ENCODE results near the gene DEF6. TPM values are rescaled to one million over a fixed set of nuclear protein-coding genes. Genes with fewer than 3 reads are reported as not detected.

The DEF6 gene
- total and polyA plus RNA-seq, 2 of the 13 experiments (the other 11 are each of a cell fraction or from before 2014, with no cell fraction given), result 5.2 to 10.0 TPM

GRCh38 chr6:35342258-35343091, 44.9 kb downstream of the DEF6 start, which contains the start of gene PPARD (continued):
- TF ChIP-seq SRSF1 (optimal IDR thresholded peaks at IDR 0.05; ENCODE audit: low read depth, low read length) (no peak), ZNF749 (CRISPR knock-in tag; IDR thresholded peaks at IDR 0.05; ENCODE audit: borderline replicate concordance) (peak; percentile 85; the same call in 1 of the 2 replicates), ELF3 (CRISPR knock-in tag; IDR thresholded peaks at IDR 0.05) (peak; percentile 63; the same call in 1 of the 2 replicates), SAP130 (CRISPR knock-in tag; IDR thresholded peaks at IDR 0.05; ENCODE audit: low read depth) (peak; percentile 91), KLF16 (CRISPR knock-in tag; IDR thresholded peaks at IDR 0.05) (peak in 1 of 2 experiments; percentile 86; a peak in 2 of 4 replicates), SKIL (CRISPR knock-in tag; IDR thresholded peaks at IDR 0.05; ENCODE audit: borderline replicate concordance) (peak; percentile 64), ARNT (IDR thresholded peaks at IDR 0.05) (no peak), ZNF772 (CRISPR knock-in tag; IDR thresholded peaks at IDR 0.05) (peak; percentile 84), FOXO4 (CRISPR knock-in tag; conservative IDR thresholded peaks at IDR 0.05) (no peak), BRF2 (CRISPR knock-in tag; IDR thresholded peaks at IDR 0.05) (0 out of 2 replicates have a peak, but pooled peaks have one; percentile 66), ZNF746 (CRISPR knock-in tag; IDR thresholded peaks at IDR 0.05) (no peak), CENPBD1 (CRISPR knock-in tag; IDR thresholded peaks at IDR 0.05; ENCODE audit: borderline replicate concordance, low read depth) (no peak), PCBP2 (optimal IDR thresholded peaks at IDR 0.05; ENCODE audit: low read depth, low read length, poor library complexity, severe bottlenecking) (no peak), ATM (IDR thresholded peaks at IDR 0.05; ENCODE audit: borderline replicate concordance) (no peak), DR1 (CRISPR knock-in tag; IDR thresholded peaks at IDR 0.05) (peak; percentile 30; the same call in 1 of the 2 replicates), ZNF773 (CRISPR knock-in tag; IDR thresholded peaks at IDR 0.05; ENCODE audit: borderline replicate concordance) (0 out of 2 replicates have a peak, but pooled peaks have one; percentile 10), HNRNPL (IDR thresholded peaks at IDR 0.05; ENCODE audit: low read depth, low read length) (no peak), SYNCRIP (IDR thresholded peaks at IDR 0.05; ENCODE audit: insufficient read depth, low read depth, low read length) (no peak)
- TF ChIP-seq, protein P1, sequence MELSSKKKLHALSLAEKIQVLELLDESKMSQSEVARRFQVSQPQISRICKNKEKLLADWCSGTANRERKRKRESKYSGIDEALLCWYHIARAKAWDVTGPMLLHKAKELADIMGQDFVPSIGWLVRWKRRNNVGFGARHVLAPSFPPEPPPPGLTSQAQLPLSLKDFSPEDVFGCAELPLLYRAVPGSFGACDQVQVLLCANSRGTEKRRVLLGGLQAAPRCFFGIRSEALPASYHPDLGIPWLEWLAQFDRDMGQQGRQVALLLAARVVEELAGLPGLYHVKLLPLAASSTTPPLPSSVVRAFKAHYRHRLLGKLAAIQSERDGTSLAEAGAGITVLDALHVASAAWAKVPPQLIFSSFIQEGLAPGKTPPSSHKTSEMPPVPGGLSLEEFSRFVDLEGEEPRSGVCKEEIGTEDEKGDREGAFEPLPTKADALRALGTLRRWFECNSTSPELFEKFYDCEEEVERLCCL (CRISPR knock-in tag; IDR thresholded peaks at IDR 0.05; ENCODE audit: borderline replicate concordance), result no peak
- TF ChIP-seq, protein P2, sequence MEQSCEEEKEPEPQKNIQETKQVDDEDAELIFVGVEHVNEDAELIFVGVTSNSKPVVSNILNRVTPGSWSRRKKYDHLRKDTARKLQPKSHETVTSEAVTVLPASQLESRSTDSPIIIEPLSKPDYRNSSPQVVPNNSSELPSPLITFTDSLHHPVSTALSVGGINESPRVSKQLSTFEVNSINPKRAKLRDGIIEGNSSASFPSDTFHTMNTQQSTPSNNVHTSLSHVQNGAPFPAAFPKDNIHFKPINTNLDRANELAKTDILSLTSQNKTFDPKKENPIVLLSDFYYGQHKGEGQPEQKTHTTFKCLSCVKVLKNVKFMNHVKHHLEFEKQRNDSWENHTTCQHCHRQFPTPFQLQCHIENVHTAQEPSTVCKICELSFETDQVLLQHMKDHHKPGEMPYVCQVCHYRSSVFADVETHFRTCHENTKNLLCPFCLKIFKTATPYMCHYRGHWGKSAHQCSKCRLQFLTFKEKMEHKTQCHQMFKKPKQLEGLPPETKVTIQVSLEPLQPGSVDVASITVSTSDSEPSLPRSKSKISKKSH (CRISPR knock-in tag; IDR thresholded peaks at IDR 0.05; ENCODE audit: borderline replicate concordance), result peak; percentile 84; the same call in 1 of the 2 replicates

All from HepG2 (cell line).